ENCODE results near the gene GLT8D2.

- TF ChIP-seq TCF12 (IDR thresholded peaks at IDR 0.05), result no peak
- TF ChIP-seq, protein P1, sequence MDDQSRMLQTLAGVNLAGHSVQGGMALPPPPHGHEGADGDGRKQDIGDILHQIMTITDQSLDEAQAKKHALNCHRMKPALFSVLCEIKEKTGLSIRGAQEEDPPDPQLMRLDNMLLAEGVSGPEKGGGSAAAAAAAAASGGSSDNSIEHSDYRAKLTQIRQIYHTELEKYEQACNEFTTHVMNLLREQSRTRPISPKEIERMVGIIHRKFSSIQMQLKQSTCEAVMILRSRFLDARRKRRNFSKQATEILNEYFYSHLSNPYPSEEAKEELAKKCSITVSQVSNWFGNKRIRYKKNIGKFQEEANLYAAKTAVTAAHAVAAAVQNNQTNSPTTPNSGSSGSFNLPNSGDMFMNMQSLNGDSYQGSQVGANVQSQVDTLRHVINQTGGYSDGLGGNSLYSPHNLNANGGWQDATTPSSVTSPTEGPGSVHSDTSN (IDR thresholded peaks at IDR 0.05), result no peak
Measured at GRCh38 chr12:104083769-104084475, 33.9 kb upstream of the GLT8D2 start.
